ENCODE measurements around the gene PKLR. TPM values are rescaled to one million over a fixed set of nuclear protein-coding genes. Genes with fewer than 3 reads are reported as not detected.

Gene PKLR
- total RNA-seq, 4 donors from 2014 or later = not detected

DNA sequence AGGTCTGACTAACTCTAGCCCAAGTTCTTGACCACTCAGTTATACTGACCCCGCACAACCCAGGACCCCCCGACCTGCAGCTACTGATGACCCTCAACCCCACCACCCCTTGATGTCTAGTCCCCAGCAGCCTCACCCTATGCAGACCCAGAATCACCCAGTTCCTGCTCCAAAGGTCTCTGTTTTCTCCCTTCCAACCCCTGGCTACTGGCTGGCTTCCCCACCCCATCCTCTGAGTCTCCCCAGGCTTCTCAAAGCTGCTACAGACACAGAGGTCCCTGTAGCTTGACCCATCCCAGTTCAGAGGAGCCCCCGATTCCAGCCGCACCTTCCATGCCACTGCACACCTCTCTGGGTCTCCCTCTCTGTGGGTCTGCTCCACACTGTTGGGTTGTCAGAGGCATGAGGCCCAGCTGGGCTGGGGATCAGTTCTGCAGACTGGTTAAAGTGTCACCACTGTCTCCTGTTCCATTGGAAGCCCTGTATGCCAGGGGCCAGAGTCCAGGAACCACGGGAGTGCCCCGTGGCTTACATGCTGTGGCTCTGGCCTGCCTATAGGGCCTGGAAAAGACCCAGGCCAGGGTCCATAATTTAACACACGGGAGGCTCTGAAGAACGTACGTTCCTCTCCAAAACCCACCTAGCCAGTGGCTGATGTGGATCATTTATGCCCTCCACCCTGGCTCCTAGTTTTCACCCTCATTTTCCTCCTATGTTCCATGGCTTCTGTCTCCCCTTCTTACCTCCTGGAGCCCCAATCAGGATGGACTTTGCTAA, 497 bp downstream of the PKLR start:
- 89 to 90% methylated on average over 7 to 9 of the region's 9 CpGs for WGBS, 2 donors
- Histone ChIP-seq H3K4me3 (replicated peaks in 1 of 3) (no peak overlapping the region), H3K27ac (no peak overlapping the region), H3K4me1 (no peaks in the 10 kb centered on the region), H3K27me3 (no peaks in the 10 kb centered on the region), H3K9me3 (no peaks in the 10 kb centered on the region), H3K36me3 (no peaks in the 10 kb centered on the region)
- TF ChIP-seq, protein P1, sequence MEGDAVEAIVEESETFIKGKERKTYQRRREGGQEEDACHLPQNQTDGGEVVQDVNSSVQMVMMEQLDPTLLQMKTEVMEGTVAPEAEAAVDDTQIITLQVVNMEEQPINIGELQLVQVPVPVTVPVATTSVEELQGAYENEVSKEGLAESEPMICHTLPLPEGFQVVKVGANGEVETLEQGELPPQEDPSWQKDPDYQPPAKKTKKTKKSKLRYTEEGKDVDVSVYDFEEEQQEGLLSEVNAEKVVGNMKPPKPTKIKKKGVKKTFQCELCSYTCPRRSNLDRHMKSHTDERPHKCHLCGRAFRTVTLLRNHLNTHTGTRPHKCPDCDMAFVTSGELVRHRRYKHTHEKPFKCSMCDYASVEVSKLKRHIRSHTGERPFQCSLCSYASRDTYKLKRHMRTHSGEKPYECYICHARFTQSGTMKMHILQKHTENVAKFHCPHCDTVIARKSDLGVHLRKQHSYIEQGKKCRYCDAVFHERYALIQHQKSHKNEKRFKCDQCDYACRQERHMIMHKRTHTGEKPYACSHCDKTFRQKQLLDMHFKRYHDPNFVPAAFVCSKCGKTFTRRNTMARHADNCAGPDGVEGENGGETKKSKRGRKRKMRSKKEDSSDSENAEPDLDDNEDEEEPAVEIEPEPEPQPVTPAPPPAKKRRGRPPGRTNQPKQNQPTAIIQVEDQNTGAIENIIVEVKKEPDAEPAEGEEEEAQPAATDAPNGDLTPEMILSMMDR (IDR thresholded peaks at IDR 0.05) = no peak
- no peak for TF ChIP-seq POLR2A (IDR thresholded peaks at IDR 0.05)
- intact Hi-C loops (cut with DNase I) = no loop called here
- no peak for DNase-seq

- no peaks in the 10 kb centered on the region for H3K9me3 ChIP-seq
- DNase-seq = no peak
- peaks cover under 1% of the 10 kb centered on the region for H3K27me3 ChIP-seq
- 90 to 99% methylated on average over 8 of the region's 8 CpGs for WGBS, 2 donors
- H3K4me3 ChIP-seq (replicated peaks in 1 of 3) = no peak overlapping the region
- intact Hi-C loops (cut with DNase I) = no loop called here
- no peak for TF ChIP-seq POLR2A (IDR thresholded peaks at IDR 0.05)
- TF ChIP-seq, protein P1 (IDR thresholded peaks at IDR 0.05) = no peak
- no peaks in the 10 kb centered on the region for H3K36me3 ChIP-seq
- no peak overlapping the region for H3K27ac ChIP-seq
- peaks cover 4% of the 10 kb centered on the region in 2 donors for H3K4me1 ChIP-seq
Measured at GRCh38 chr1:155300024-155300423, 1.2 kb downstream of the PKLR start.

DNA sequence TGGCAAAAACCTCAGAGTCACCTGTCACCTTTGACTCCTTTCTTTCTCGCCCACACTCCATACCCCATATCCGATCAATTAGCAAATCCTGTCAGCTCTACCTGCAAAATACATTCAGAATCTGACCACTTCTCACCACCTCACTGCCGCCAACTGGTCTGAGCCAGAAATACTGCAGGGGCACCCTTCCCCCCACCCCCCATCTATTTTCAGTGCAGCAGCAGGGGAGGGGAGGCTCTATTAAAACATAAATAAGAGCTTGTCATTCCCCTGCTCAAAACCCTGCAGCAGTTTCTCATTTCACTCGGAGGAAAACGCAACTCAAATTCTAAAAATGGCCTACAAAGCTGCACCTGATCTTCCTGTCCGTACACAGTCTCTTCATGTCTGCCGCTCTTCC, 3.9 kb downstream of the PKLR start:
- Histone ChIP-seq H3K36me3 (no peaks in the 10 kb centered on the region), H3K9me3 (no peaks in the 10 kb centered on the region), H3K27ac (no peak overlapping the region), H3K4me1 (peaks cover 5% of the 10 kb centered on the region in 2 donors), H3K27me3 (peaks cover 8% of the 10 kb centered on the region), H3K4me3 (replicated peaks in 1 of 3) (no peak overlapping the region)
- intact Hi-C loops (cut with DNase I) = no loop called here
- 56 to 62% methylated on average over 7 of the region's 7 CpGs for WGBS, 2 donors
- no peak for DNase-seq
- TF ChIP-seq POLR2A (IDR thresholded peaks at IDR 0.05) = no peak
- TF ChIP-seq, protein P1 (IDR thresholded peaks at IDR 0.05) = no peak

DNA sequence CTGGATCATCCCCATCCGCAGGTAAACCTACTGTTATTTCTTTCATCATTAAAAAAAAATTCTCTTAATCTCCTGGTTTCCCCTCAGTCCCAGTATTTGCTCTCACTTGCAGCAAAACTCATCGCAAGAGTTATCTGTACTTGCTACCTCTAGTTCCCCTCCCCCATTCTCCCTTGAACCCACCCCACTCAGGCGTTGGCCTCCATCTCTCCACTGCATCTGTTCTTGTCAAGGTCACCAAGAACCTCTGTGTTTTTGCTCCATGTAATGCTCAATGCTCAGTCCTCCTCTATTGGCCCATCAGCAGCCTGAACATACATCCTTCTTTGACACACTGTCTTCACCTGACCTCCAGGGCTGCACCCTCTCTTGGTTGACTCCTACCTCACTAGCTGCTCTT, 4.6 kb downstream of the PKLR start:
- H3K27me3 ChIP-seq = peaks cover 8% of the 10 kb centered on the region
- no peaks in the 10 kb centered on the region for H3K36me3 ChIP-seq
- no peak for DNase-seq

GRCh38 chr1:155295942-155296267, 5.3 kb downstream of the PKLR start:
- Histone ChIP-seq H3K36me3 (no peaks in the 10 kb centered on the region), H3K4me3 (replicated peaks in 1 of 3) (no peak overlapping the region), H3K27me3 (peaks cover 8% of the 10 kb centered on the region), H3K4me1 (peaks cover 5% of the 10 kb centered on the region in 2 donors), H3K27ac (no peak overlapping the region), H3K9me3 (no peaks in the 10 kb centered on the region)
- DNase-seq = no peak
- intact Hi-C loops (cut with DNase I) = no loop called here
- WGBS, 2 donors = 71 to 83% methylated on average over 7 of the region's 7 CpGs
- TF ChIP-seq, protein P1 (IDR thresholded peaks at IDR 0.05) = no peak
- TF ChIP-seq POLR2A (IDR thresholded peaks at IDR 0.05) = no peak

More for the DNA sequence above, 4.6 kb downstream of the PKLR start:
- Histone ChIP-seq H3K9me3 (no peaks in the 10 kb centered on the region), H3K27ac (no peak overlapping the region), H3K4me1 (peaks cover 5% of the 10 kb centered on the region in 2 donors), H3K4me3 (replicated peaks in 1 of 3) (no peak overlapping the region)
- 87 to 90% methylated on average over 3 of the region's 3 CpGs for WGBS, 2 donors
- no peak for TF ChIP-seq POLR2A (IDR thresholded peaks at IDR 0.05)
- TF ChIP-seq, protein P1 (IDR thresholded peaks at IDR 0.05) = no peak
- intact Hi-C loops (cut with DNase I) = no loop called here
